Thymus (tissue), 11 donors: Measurements from ENCODE around the gene RUSF1. TPM values are rescaled to one million over a fixed set of nuclear protein-coding genes. Genes with fewer than 3 reads are reported as not detected.
A peak's percentile ranks its signal among the peaks of the same experiment; 100 is the strongest.

ENCODE experiments used
- DNase-seq, 9 donors: peaks; one replicate each; pipeline ENCODE4 v3.0.0-alpha.2; 2013; ENCODE audit warnings: low spot score in 9 of 9, low read depth in 6 of 9, missing footprints in 1 of 9
- H3K27ac ChIP-seq, 2 donors: one replicate each; pipeline ENCODE4 v1.5.1; 2013; ENCODE audit warnings: control low read depth in 1 of 2, low read depth in 1 of 2, low read length in 1 of 2, mild to moderate bottlenecking in 1 of 2, moderate library complexity in 1 of 2
- H3K27me3 ChIP-seq, 2 donors: one replicate each; pipeline ENCODE4 v1.5.1; 2013; ENCODE audit warnings: low read length in 1 of 2; ENCODE audit not compliant: control insufficient read depth in 2 of 2, insufficient read depth in 1 of 2
- H3K36me3 ChIP-seq, 2 donors: one replicate each; pipeline ENCODE4 v1.5.1; 2013; ENCODE audit warnings: low read length in 1 of 2, mild to moderate bottlenecking in 1 of 2, moderate library complexity in 1 of 2; ENCODE audit not compliant: control insufficient read depth in 2 of 2, insufficient read depth in 2 of 2
- H3K4me1 ChIP-seq, 2 donors: one replicate each; pipeline ENCODE4 v1.5.1; 2013; ENCODE audit warnings: low read length in 2 of 2; ENCODE audit not compliant: control insufficient read depth in 2 of 2, insufficient read depth in 2 of 2
- H3K4me3 ChIP-seq, 2 donors: one replicate each; pipeline ENCODE4 v1.5.1; 2013; ENCODE audit warnings: low read length in 2 of 2, control low read depth in 1 of 2, mild to moderate bottlenecking in 1 of 2
- H3K9me3 ChIP-seq, 2 donors: one replicate each; pipeline ENCODE4 v1.5.1; 2013; ENCODE audit warnings: low read length in 1 of 2, mild to moderate bottlenecking in 1 of 2; ENCODE audit not compliant: control insufficient read depth in 2 of 2, insufficient read depth in 1 of 2
- WGBS: extraction: QIAGEN DNeasy Blood & Tissue Kit; methylation state at CpG from one replicate; pipeline ENCODE4 v1.1.7; 2013; 5-methylcytosine and 5-hydroxymethylcytosine counted together
- polyA plus RNA-seq: library from polyadenylated mRNA; stranded (reverse); fragments of 200-250 nt; gene quantifications from one replicate; pipeline ENCODE4 v1.2.3, GENCODE V29; 2013
- total RNA-seq: library from RNA; stranded (reverse); fragments of 120-200 nt; gene quantifications from one replicate; pipeline ENCODE4 v1.2.4, GENCODE V29; 2013
- donor health status: healthy.

Gene RUSF1
- total and polyA plus RNA-seq, 2 donors = 20.8 to 72.9 TPM

GRCh38 chr16:31491778-31492418 is 16.3 kb downstream of the RUSF1 start:
- Histone ChIP-seq H3K36me3 (peaks cover 10 to 43% of the 10 kb centered on the region in 2 donors), H3K9me3 (no peaks in the 10 kb centered on the region), H3K4me1 (peaks cover 9 to 16% of the 10 kb centered on the region in 2 donors), H3K4me3 (no peak overlapping the region), H3K27me3 (peaks cover 0 to 21% of the 10 kb centered on the region in 2 donors), H3K27ac (no peak overlapping the region)
- WGBS = 98% methylated on average over 8 of the region's 8 CpGs
- DNase-seq = no peak

- H3K27ac ChIP-seq = no peak overlapping the region
- H3K4me3 ChIP-seq = no peak overlapping the region
These were observed 18.3 kb downstream of the RUSF1 start for GRCh38 chr16:31489616-31490584.

GRCh38 chr16:31489298-31489564 is 19.0 kb downstream of the RUSF1 start:
- peaks cover 4 to 41% of the 10 kb centered on the region in 2 donors for H3K27me3 ChIP-seq
- H3K4me1 ChIP-seq = peaks cover 10 to 17% of the 10 kb centered on the region in 2 donors
- H3K27ac ChIP-seq = no peak overlapping the region
- DNase-seq = no peak
- 96% methylated on average over 7 of the region's 7 CpGs for WGBS
- H3K9me3 ChIP-seq = no peaks in the 10 kb centered on the region
- H3K36me3 ChIP-seq = peaks cover 10 to 30% of the 10 kb centered on the region in 2 donors
- no peak overlapping the region for H3K4me3 ChIP-seq

More at GRCh38 chr16:31489616-31490584, 18.3 kb downstream of the RUSF1 start:
- Histone ChIP-seq H3K4me1 (peaks cover 10 to 17% of the 10 kb centered on the region in 2 donors), H3K36me3 (peaks cover 10 to 32% of the 10 kb centered on the region in 2 donors), H3K9me3 (no peaks in the 10 kb centered on the region), H3K27me3 (peaks cover 4 to 37% of the 10 kb centered on the region in 2 donors)
- 94% methylated on average over 22 of the region's 22 CpGs for WGBS
- DNase-seq = no peak

GRCh38 chr16:31488468-31489297 is 19.5 kb downstream of the RUSF1 start:
- DNase-seq = no peak
- Histone ChIP-seq H3K4me1 (peaks cover 10 to 17% of the 10 kb centered on the region in 2 donors), H3K27me3 (peaks cover 4 to 41% of the 10 kb centered on the region in 2 donors), H3K36me3 (peaks cover 8 to 29% of the 10 kb centered on the region in 2 donors), H3K4me3 (peak overlapping the region; percentile 43 to 61), H3K9me3 (no peaks in the 10 kb centered on the region), H3K27ac (peak overlapping the region in 1 of 2 donors; percentile 2)
- WGBS = 71% methylated on average over 77 of the region's 77 CpGs

- DNase-seq = peak in 7 of 9 donors; percentile 38 to 87 (median 67)
- Histone ChIP-seq H3K4me1 (peaks cover 10 to 17% of the 10 kb centered on the region in 2 donors), H3K36me3 (peaks cover 3 to 22% of the 10 kb centered on the region in 2 donors), H3K27ac (peak overlapping the region in 1 of 2 donors; percentile 20), H3K27me3 (peaks cover 4 to 44% of the 10 kb centered on the region in 2 donors), H3K4me3 (peak overlapping the region; percentile 43 to 61), H3K9me3 (no peaks in the 10 kb centered on the region)
- WGBS = 3% methylated on average over 60 of the region's 60 CpGs
These were observed 20.3 kb downstream of the RUSF1 start for GRCh38 chr16:31487720-31488467.

GRCh38 chr16:31487071-31487719 is 21.0 kb downstream of the RUSF1 start:
- peak overlapping the region; percentile 43 to 61 for H3K4me3 ChIP-seq
- H3K9me3 ChIP-seq = no peaks in the 10 kb centered on the region
- H3K4me1 ChIP-seq = peaks cover 10 to 17% of the 10 kb centered on the region in 2 donors
- peaks cover 3 to 15% of the 10 kb centered on the region in 2 donors for H3K36me3 ChIP-seq
- 5% methylated on average over 48 of the region's 48 CpGs for WGBS
- H3K27ac ChIP-seq = peak overlapping the region in 1 of 2 donors; percentile 33
- peaks cover 4 to 44% of the 10 kb centered on the region in 2 donors for H3K27me3 ChIP-seq
- DNase-seq = peak in 1 of 9 donors; percentile 13

DNA sequence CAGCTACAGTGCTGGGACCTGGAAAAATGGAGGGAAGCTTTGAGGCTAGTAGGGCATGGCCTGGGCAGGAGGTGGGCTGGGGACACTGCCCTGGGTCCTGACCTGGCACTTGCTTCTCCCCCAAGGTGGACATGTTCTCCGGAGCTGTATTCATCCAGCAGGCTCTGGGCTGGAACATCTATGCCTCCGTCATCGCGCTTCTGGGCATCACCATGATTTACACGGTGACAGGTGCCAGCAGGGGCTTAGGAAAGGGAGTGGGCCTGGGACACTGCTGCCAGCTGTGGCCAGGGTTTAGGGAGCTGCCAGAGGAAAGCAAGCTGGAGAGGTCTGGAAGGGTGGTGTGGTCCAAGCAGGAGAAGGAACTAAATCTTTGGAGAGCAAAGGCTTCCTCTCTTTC is 22.1 kb downstream of the RUSF1 start:
- Histone ChIP-seq H3K27ac (no peak overlapping the region), H3K4me3 (no peak overlapping the region), H3K4me1 (peaks cover 10 to 17% of the 10 kb centered on the region in 2 donors), H3K9me3 (no peaks in the 10 kb centered on the region), H3K36me3 (peaks cover 0 to 7% of the 10 kb centered on the region in 2 donors), H3K27me3 (peaks cover 4 to 44% of the 10 kb centered on the region in 2 donors)
- WGBS = 98% methylated on average over 5 of the region's 5 CpGs
- no peak for DNase-seq

DNA sequence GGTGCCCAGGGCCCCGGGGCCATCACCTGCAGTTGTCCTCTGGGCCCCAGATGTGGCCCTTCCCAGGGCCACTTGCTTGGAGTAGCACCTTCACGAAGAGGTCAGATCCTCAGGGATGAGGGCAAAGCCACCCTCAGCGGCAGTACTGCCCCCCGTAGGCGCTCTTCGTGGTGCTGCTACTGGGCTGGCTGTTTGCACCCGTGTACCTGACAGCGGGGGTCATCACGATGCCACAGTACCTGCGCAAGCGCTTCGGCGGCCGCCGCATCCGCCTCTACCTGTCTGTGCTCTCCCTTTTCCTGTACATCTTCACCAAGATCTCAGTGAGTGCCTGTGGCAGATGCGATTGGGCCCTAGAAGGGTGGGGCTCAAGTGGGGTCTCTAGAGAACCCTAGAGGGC is 22.6 kb downstream of the RUSF1 start:
- WGBS = 98% methylated on average over 17 of the region's 17 CpGs
- peaks cover 4 to 44% of the 10 kb centered on the region in 2 donors for H3K27me3 ChIP-seq
- DNase-seq = no peak

More for the DNA sequence above, 22.6 kb downstream of the RUSF1 start:
- Histone ChIP-seq H3K9me3 (no peaks in the 10 kb centered on the region), H3K36me3 (peaks cover 0 to 7% of the 10 kb centered on the region in 2 donors), H3K4me3 (no peak overlapping the region), H3K27ac (no peak overlapping the region), H3K4me1 (peaks cover 10 to 17% of the 10 kb centered on the region in 2 donors)
